PC-9 (cell line): ENCODE data around the gene LBX1.

Source experiments
- CTCF ChIP-seq: fragments of 200-600 bp; sonication (generic); conservative IDR thresholded peaks from 2 replicates; pipeline ENCODE4 v1.6.1; 2017; ENCODE audit warnings: mixed run types, antibody characterized with exemption, mild to moderate bottlenecking, moderate library complexity
- EZH2 ChIP-seq: fragments of 200-600 bp; sonication (generic); IDR thresholded peaks from 2 replicates; pipeline ENCODE4 v1.8.0; 2017; ENCODE audit warnings: antibody characterized with exemption, low read depth

- TF ChIP-seq EZH2 (no peak), CTCF (no peak)
These were observed 20.9 kb upstream of the LBX1 start for GRCh38 chr10:101250136-101250535.
